GM21526 (cell line): ENCODE measurements around the gene OAT.

ENCODE experiments used
- ATAC-seq: cut with Tn5 transposase; IDR thresholded peaks from one replicate; pipeline ENCODE4 v1.9.1; 2021; ENCODE audit warnings: moderate library complexity; ENCODE audit not compliant: unreplicated experiment, low FRiP score

Gene OAT

GRCh38 chr10:124418726-124419501 is at the start of gene OAT:
OAT (minus strand) TSS chr10:124418923; CDS start chr10:124412171, 6,752 bp downstream.
- ATAC-seq, result peak; percentile 97

GRCh38 chr10:124467165-124467564 is 48.4 kb upstream of the OAT start:
- no peak for ATAC-seq

- ATAC-seq, result no peak
Observed at GRCh38 chr10:124465777-124466488, 47.2 kb upstream of the OAT start.

GRCh38 chr10:124465003-124465776 is 46.5 kb upstream of the OAT start:
- peak; percentile 43 for ATAC-seq

- ATAC-seq, result no peak
Observed at GRCh38 chr10:124464028-124464965, 45.6 kb upstream of the OAT start.

- ATAC-seq, result no peak
Observed at GRCh38 chr10:124462348-124462695, 43.6 kb upstream of the OAT start.

GRCh38 chr10:124461642-124462347 is 43.1 kb upstream of the OAT start, which contains the start of gene LHPP:
LHPP (plus strand) TSS chr10:124461823; CDS start chr10:124461863, 40 bp downstream.
- ATAC-seq, result peak; percentile 92

- no peak for ATAC-seq
Observed at GRCh38 chr10:124460144-124460543, 41.4 kb upstream of the OAT start.

- ATAC-seq, result no peak
Observed at GRCh38 chr10:124459395-124459794, 40.7 kb upstream of the OAT start.

- no peak for ATAC-seq
Observed at GRCh38 chr10:124458889-124459288, 40.2 kb upstream of the OAT start.

GRCh38 chr10:124458473-124458872 is 39.8 kb upstream of the OAT start:
- ATAC-seq, result no peak

GRCh38 chr10:124455441-124455840 is 36.7 kb upstream of the OAT start:
- ATAC-seq, result no peak

- no peak for ATAC-seq
Observed at GRCh38 chr10:124453960-124454610, 35.4 kb upstream of the OAT start.

GRCh38 chr10:124451276-124451675 is 32.6 kb upstream of the OAT start:
- ATAC-seq, result no peak

GRCh38 chr10:124450783-124451057 is 32.0 kb upstream of the OAT start:
- ATAC-seq, result no peak

GRCh38 chr10:124450012-124450782 is 31.5 kb upstream of the OAT start, which contains the start of gene NKX1-2:
NKX1-2 (minus strand) TSS chr10:124450035; CDS start chr10:124449943, 92 bp downstream.
- no peak for ATAC-seq

- no peak for ATAC-seq
Observed at GRCh38 chr10:124449170-124450011, 30.7 kb upstream of the OAT start.
